Cardiac fibroblast (primary cell): ENCODE measurements around the gene CLIP1.
A peak's percentile ranks its signal among the peaks of the same experiment; 100 is the strongest.
"Not testable (repeated sequence)": the region's sequence is repeated elsewhere in the genome, so short reads cannot be mapped to it uniquely, and the experiment has no call there.

Experiments
- DNase-seq, 2 donors: peaks; one replicate each; pipeline versions ENCODE4 v3.0.0 to v3.0.0-alpha.2; 2010; ENCODE audit warnings: low read depth in 2 of 2
- H3K4me3 ChIP-seq, 2 donors: replicated peaks in 1 of 2; 1 replicate in 1 of 2; 2 replicates in 1 of 2; pipeline ENCODE4 v1.5.1; 2011; ENCODE audit warnings: low read depth in 2 of 2, low read length in 2 of 2, mild to moderate bottlenecking in 2 of 2, moderate library complexity in 1 of 2
- TF ChIP-seq, protein P1 (sequence below): IDR thresholded peaks from one replicate; pipeline ENCODE4 v1.5.1; 2011; ENCODE audit warnings: low read depth, mild to moderate bottlenecking, low read length, inconsistent platforms

Gene CLIP1

DNA sequence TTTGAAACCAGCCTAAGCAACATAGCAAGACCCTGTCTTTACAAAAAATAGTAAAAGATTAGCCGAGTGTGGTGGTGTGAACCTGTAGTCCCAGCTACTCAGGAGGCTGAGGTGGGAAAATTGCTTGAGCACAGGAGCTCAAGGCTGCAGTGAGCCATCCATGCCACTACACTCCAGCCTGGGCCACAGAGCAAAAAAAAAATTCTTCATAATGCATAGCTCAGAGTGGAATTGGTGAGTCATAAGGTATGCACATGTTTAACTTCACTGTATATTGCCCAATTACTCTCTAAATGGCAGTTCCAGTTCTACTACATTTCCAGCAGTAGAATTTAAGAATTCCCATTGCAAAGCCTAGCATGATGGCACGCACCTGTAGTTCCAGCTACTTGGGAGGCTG is 26.8 kb upstream of the CLIP1 start:
- no peak overlapping the region for H3K4me3 ChIP-seq
- peak; percentile 87 to 92 for DNase-seq
- TF ChIP-seq, protein P1, sequence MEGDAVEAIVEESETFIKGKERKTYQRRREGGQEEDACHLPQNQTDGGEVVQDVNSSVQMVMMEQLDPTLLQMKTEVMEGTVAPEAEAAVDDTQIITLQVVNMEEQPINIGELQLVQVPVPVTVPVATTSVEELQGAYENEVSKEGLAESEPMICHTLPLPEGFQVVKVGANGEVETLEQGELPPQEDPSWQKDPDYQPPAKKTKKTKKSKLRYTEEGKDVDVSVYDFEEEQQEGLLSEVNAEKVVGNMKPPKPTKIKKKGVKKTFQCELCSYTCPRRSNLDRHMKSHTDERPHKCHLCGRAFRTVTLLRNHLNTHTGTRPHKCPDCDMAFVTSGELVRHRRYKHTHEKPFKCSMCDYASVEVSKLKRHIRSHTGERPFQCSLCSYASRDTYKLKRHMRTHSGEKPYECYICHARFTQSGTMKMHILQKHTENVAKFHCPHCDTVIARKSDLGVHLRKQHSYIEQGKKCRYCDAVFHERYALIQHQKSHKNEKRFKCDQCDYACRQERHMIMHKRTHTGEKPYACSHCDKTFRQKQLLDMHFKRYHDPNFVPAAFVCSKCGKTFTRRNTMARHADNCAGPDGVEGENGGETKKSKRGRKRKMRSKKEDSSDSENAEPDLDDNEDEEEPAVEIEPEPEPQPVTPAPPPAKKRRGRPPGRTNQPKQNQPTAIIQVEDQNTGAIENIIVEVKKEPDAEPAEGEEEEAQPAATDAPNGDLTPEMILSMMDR, result no peak

DNA sequence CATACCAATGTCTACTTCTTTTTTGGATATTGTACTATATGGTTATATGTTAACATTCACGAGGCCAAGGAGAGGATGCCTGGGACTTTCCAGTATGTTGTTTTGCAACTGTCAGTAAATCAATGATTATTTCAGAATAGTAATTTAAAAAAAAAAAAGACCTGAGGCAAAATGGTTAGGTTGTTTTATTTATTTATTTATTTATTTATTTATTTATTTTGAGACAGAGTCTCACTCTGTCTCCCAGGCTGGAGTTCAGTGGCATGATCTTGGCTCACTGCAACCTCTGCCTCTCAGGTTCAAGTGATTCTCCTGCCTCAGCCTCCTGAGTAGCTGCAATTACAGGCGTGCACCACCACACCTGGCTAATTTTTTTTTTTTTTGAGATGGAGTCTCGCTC is 25.4 kb upstream of the CLIP1 start:
- DNase-seq, H3K4me3 ChIP-seq: not testable (repeated sequence)

DNA sequence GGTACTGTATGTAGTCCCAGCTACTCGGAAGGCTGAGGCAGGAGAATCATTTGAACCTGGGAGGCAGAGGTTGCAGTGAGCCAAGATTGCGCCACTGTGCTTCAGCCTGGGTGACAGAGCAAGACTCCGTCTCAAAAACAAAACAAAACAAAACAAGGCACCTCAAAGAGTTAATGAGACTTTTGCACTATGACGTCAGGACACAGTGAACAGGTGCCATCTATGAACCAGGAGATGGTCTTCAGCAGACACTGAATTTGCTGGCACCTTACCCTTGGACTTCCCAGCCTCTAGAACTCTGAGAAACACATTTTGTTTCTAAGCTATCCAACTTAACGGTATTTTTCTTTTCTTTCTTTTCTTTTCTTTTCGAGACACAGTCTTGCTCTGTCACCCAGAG is 23.9 kb upstream of the CLIP1 start:
- DNase-seq, H3K4me3 ChIP-seq: not testable (repeated sequence)

DNA sequence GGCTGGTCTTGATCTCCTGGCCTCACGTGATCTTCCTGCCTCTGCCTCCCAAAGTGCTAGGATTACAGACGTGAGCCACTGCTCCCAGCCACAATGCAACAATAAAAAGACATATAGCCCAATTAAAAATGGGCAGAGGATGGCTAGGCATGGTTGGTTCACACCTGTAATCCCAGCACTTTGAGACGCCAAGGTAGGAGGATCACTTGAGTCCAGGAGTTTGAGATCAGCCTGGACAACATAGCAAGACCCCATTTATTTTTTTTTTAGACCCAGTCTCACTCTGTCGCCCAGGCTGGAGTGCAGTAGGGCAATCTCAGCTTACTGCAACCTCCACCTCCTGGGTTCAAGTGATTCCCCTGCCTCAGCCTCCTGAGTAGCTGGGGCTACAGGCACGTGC is 21.6 kb upstream of the CLIP1 start:
- not testable (repeated sequence) for DNase-seq, H3K4me3 ChIP-seq

DNA sequence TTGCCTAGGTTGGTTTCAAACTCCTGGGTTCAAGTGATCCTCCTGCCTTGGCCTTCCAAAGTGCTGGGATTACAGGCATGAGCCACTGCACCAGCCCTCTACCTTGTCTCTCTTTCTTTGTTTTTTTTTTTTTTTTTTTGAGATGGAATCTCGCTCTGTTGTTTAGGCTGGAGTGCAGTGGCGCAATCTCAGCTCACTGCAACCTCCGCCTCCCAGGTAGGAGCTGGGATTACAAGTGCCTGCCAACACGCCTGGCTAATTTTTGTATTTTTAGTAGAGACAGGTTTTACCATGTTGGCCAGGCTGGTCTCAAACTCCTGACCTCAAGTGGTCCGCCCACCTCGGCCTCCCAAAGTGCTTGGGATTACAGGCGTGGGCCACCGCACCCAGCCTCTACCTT is 16.4 kb upstream of the CLIP1 start:
- not testable (repeated sequence) for H3K4me3 ChIP-seq, DNase-seq

DNA sequence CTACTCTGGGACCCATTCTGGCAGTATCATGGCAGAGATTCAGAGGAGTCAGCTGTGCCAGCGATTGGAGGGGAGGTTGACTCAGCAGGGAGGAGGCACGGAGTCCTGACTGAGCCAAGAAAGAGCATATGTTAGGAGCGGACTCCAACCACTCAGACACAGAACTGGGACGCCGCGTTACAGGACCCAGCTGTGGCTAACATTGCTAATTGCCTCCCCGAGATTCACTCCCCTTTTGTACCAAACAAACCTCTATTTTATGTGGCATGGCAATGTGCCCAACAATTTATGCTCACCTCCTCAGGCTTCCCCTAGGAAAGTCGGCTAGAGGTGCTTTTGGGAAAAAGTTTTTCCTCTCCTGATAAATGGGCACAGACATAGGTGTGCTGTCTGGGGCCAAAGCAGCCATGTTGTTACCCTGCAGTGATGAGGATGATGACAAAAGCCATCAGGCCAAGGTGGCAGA is 15.2 kb upstream of the CLIP1 start:
- TF ChIP-seq, protein P1, result no peak
- DNase-seq, result peak; percentile 83 to 88
- no peak overlapping the region for H3K4me3 ChIP-seq

DNA sequence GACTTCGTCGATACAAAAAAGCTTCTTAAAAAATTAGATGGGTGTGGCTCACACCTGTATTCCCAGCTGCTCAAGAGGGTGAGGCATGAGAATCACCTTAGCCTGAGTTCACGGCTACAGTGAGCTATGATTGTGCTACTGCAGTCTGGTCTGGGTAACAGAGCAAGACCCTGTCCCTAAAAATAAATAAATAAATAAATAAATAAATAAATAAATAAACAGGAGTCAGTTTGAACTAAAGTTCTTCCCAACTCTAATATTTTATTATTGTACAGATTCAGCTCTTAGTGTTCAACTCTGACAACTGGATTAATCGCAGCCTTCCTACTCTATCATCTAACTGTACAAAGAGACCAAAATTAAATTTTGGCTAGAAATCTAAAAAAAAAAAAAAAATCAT is 12.7 kb upstream of the CLIP1 start:
- TF ChIP-seq, protein P1, result no peak
- DNase-seq, result no peak

DNA sequence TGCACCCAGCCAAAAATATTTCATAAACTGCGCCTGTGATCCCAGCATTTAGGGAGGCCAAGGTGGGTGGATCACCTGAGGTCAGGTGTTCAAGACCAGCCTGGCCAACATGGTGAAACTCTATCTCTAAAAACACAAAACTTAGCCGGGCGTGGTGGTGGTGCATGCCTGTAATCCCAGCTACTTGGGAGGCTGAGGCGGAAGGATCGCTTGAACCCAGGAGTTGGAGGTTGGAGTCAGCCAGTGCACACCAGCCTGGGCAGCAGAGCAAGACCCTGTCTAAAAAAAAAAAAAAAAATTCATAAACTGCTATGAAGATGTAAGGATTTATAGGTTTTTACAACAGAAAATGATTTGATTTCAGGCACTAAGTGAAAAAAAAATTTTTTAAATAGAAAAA is 6.6 kb upstream of the CLIP1 start:
- DNase-seq, H3K4me3 ChIP-seq: not testable (repeated sequence)

More for the DNA sequence above, 12.7 kb upstream of the CLIP1 start:
- no peak overlapping the region for H3K4me3 ChIP-seq

DNA sequence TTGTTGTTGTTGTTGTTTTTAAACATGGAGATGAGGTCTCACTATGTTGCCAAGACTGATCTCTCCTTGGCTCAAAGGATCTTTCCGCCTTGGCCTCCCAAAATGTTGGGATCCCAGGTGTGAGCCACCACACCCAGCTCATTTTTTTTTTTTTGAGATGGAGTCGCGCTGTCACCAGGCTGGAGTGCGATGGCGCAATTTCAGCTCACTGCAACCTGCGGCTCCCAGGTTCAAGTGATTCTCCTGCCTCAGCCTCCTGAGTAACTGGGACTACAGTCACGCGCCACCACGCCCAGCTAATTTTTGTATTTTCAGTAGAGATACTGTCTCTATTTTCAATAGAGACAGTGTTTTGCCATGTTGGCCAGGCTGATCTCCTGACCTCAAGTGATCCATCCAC is 4.9 kb upstream of the CLIP1 start:
- DNase-seq, result no peak
- TF ChIP-seq, protein P1, result no peak
- H3K4me3 ChIP-seq, result no peak overlapping the region
